Mucosa of rectum (tissue), 2 donors: ENCODE data around the gene DBNDD1.

ENCODE experiments used
- H3K27ac ChIP-seq, 2 donors: one replicate each; pipeline ENCODE4 v1.7.0; 2013; ENCODE audit warnings: inconsistent platforms in 2 of 2, low read depth in 2 of 2, low read length in 2 of 2
- H3K27me3 ChIP-seq, 2 donors: one replicate each; pipeline ENCODE4 v1.7.0; 2013; ENCODE audit warnings: low read length in 2 of 2; ENCODE audit not compliant: control insufficient read depth in 2 of 2, insufficient read depth in 2 of 2
- H3K36me3 ChIP-seq, 2 donors: one replicate each; pipeline ENCODE4 v1.7.0; 2013; ENCODE audit warnings: low read length in 2 of 2; ENCODE audit not compliant: control insufficient read depth in 2 of 2, insufficient read depth in 2 of 2
- H3K4me1 ChIP-seq, 2 donors: one replicate each; pipeline ENCODE4 v1.7.0; 2013; ENCODE audit warnings: low read length in 2 of 2, mild to moderate bottlenecking in 1 of 2; ENCODE audit not compliant: control insufficient read depth in 2 of 2, insufficient read depth in 2 of 2
- H3K4me3 ChIP-seq, 2 donors: one replicate each; pipeline ENCODE4 v1.7.0; 2013; ENCODE audit warnings: low read length in 2 of 2
- H3K9ac ChIP-seq, 2 donors: one replicate each; pipeline ENCODE4 v1.7.0; 2013; ENCODE audit warnings: low read length in 2 of 2, low read depth in 1 of 2, mild to moderate bottlenecking in 1 of 2
- H3K9me3 ChIP-seq, 2 donors: one replicate each; pipeline ENCODE4 v1.7.0; 2013; ENCODE audit warnings: low read length in 2 of 2; ENCODE audit not compliant: control insufficient read depth in 2 of 2
- donor health status: healthy.
- donor health status: Normal muscosa, but diverticular disease.

Gene DBNDD1

GRCh38 chr16:90022209-90023077, 3.2 kb upstream of the DBNDD1 start:
- Histone ChIP-seq H3K4me1 (peaks cover 8 to 15% of the 10 kb centered on the region in 2 donors), H3K9me3 (no peaks in the 10 kb centered on the region), H3K27ac (peak overlapping the region in 1 of 2 donors; percentile 38), H3K9ac (peak overlapping the region; percentile 63 to 70), H3K4me3 (peak overlapping the region; percentile 71 to 84), H3K36me3 (no peaks in the 10 kb centered on the region), H3K27me3 (no peaks in the 10 kb centered on the region)

GRCh38 chr16:90020838-90021382, 1.7 kb upstream of the DBNDD1 start:
- H3K9me3 ChIP-seq: no peaks in the 10 kb centered on the region
- no peaks in the 10 kb centered on the region for H3K36me3 ChIP-seq
- H3K9ac ChIP-seq: no peak overlapping the region
- no peak overlapping the region for H3K4me3 ChIP-seq
- peaks cover 0 to 2% of the 10 kb centered on the region in 2 donors for H3K27me3 ChIP-seq
- no peak overlapping the region for H3K27ac ChIP-seq
- peaks cover 8 to 15% of the 10 kb centered on the region in 2 donors for H3K4me1 ChIP-seq

- H3K36me3 ChIP-seq: no peaks in the 10 kb centered on the region
Measured at GRCh38 chr16:90020260-90020837, 1.1 kb upstream of the DBNDD1 start.

GRCh38 chr16:90019543-90020259, 445 bp upstream of the DBNDD1 start:
- Histone ChIP-seq H3K9ac (peak overlapping the region; percentile 56 to 71), H3K27ac (no peak overlapping the region), H3K27me3 (peaks cover 0 to 2% of the 10 kb centered on the region in 2 donors), H3K9me3 (no peaks in the 10 kb centered on the region), H3K4me1 (peaks cover 8 to 15% of the 10 kb centered on the region in 2 donors), H3K36me3 (no peaks in the 10 kb centered on the region), H3K4me3 (peak overlapping the region; percentile 65 to 67)

More at GRCh38 chr16:90020260-90020837, 1.1 kb upstream of the DBNDD1 start:
- H3K4me3 ChIP-seq: peak overlapping the region; percentile 45 to 67
- no peak overlapping the region for H3K27ac ChIP-seq
- peaks cover 0 to 2% of the 10 kb centered on the region in 2 donors for H3K27me3 ChIP-seq
- H3K4me1 ChIP-seq: peaks cover 8 to 15% of the 10 kb centered on the region in 2 donors
- no peak overlapping the region for H3K9ac ChIP-seq
- H3K9me3 ChIP-seq: no peaks in the 10 kb centered on the region

GRCh38 chr16:90018297-90018651, 982 bp downstream of the DBNDD1 start:
- no peak overlapping the region for H3K27ac ChIP-seq
- peaks cover 6 to 14% of the 10 kb centered on the region in 2 donors for H3K4me1 ChIP-seq
- H3K36me3 ChIP-seq: no peaks in the 10 kb centered on the region
- no peak overlapping the region for H3K4me3 ChIP-seq
- no peak overlapping the region for H3K9ac ChIP-seq
- H3K27me3 ChIP-seq: peaks cover 0 to 2% of the 10 kb centered on the region in 2 donors
- no peaks in the 10 kb centered on the region for H3K9me3 ChIP-seq

- H3K9me3 ChIP-seq: no peaks in the 10 kb centered on the region
- peaks cover 4% of the 10 kb centered on the region in 2 donors for H3K4me1 ChIP-seq
- H3K27me3 ChIP-seq: peaks cover 0 to 2% of the 10 kb centered on the region in 2 donors
- H3K4me3 ChIP-seq: no peak overlapping the region
- no peak overlapping the region for H3K27ac ChIP-seq
- no peak overlapping the region for H3K9ac ChIP-seq
- H3K36me3 ChIP-seq: no peaks in the 10 kb centered on the region
Measured at GRCh38 chr16:90016339-90016950, 2.8 kb downstream of the DBNDD1 start.

- H3K4me1 ChIP-seq: peaks cover 4% of the 10 kb centered on the region in 2 donors
- no peak overlapping the region for H3K27ac ChIP-seq
- H3K27me3 ChIP-seq: peaks cover 0 to 2% of the 10 kb centered on the region in 2 donors
- H3K9ac ChIP-seq: no peak overlapping the region
- no peaks in the 10 kb centered on the region for H3K9me3 ChIP-seq
- H3K4me3 ChIP-seq: no peak overlapping the region
- no peaks in the 10 kb centered on the region for H3K36me3 ChIP-seq
Measured at GRCh38 chr16:90015586-90016338, 3.5 kb downstream of the DBNDD1 start.

- no peaks in the 10 kb centered on the region for H3K9me3 ChIP-seq
- no peak overlapping the region for H3K9ac ChIP-seq
- H3K4me3 ChIP-seq: no peak overlapping the region
- H3K27ac ChIP-seq: no peak overlapping the region
- H3K4me1 ChIP-seq: peaks cover 0 to 7% of the 10 kb centered on the region in 2 donors
- no peaks in the 10 kb centered on the region for H3K36me3 ChIP-seq
- peaks cover 0 to 2% of the 10 kb centered on the region in 2 donors for H3K27me3 ChIP-seq
Measured at GRCh38 chr16:90012991-90013745, 6.1 kb downstream of the DBNDD1 start.
